GM19372 (cell line): ENCODE results near the gene TSPY8.
"Not testable (repeated sequence)": the region's sequence is repeated elsewhere in the genome, so short reads cannot be mapped to it uniquely, and the experiment has no call there.

ENCODE experiments used
- ATAC-seq: cut with Tn5 transposase; IDR thresholded peaks from one replicate; pipeline ENCODE4 v1.9.1; 2021; ENCODE audit warnings: mild to moderate bottlenecking, low read depth, moderate library complexity; ENCODE audit not compliant: unreplicated experiment

Gene TSPY8, protein sequence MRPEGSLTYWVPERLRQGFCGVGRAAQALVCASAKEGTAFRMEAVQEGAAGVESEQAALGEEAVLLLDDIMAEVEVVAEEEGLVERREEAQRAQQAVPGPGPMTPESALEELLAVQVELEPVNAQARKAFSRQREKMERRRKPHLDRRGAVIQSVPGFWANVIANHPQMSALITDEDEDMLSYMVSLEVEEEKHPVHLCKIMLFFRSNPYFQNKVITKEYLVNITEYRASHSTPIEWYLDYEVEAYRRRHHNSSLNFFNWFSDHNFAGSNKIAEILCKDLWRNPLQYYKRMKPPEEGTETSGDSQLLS

DNA sequence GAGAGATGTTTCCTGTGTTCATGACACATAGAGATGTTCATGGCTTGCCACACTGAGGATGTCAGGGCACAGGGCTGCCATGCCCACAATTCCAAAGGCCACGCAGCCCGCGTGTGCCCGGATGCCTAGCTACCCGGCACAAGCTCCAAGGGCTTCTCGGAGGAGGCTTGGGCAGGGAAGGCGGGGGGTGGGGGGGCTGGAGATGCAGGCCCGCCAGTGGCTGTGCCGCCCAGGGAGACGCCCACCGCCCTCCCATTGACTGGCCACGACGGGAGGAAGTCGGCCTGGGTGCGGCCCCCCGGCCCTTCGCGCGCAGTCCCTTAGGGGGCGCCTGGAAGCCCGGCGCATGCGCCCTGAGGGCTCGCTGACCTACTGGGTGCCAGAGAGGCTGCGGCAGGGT is at the start of gene TSPY8:
TSS of gene TSPY8 (plus strand) at position 301 of the 400 bp plus-strand sequence. CDS start at position 347, 46 bp downstream.
- not testable (repeated sequence) for ATAC-seq

- no peak for ATAC-seq
These were observed 36.6 kb upstream of the TSPY8 start for GRCh38 chrY:9320996-9321395.

GRCh38 chrY:9337164-9337563 is 20.4 kb upstream of the TSPY8 start, which contains the start of gene TSPY4:
Gene TSPY4 (plus strand): TSS chrY:9337464. CDS start chrY:9337510, 46 bp downstream.
- ATAC-seq = not testable (repeated sequence)

- not testable (repeated sequence) for ATAC-seq
These were observed 38.9 kb downstream of the TSPY8 start for GRCh38 chrY:9396527-9396926.

GRCh38 chrY:9398121-9398520 is 40.5 kb downstream of the TSPY8 start, which contains the start of gene TSPY3:
Gene TSPY3 (plus strand): TSS chrY:9398421. CDS start chrY:9398467, 46 bp downstream.
- not testable (repeated sequence) for ATAC-seq
